Thyroid gland (tissue), 4 donors: Measurements from ENCODE around the gene LTN1.

Experiments used
- POLR2A ChIP-seq, 2 donors: fragments of 450-650 bp; IDR thresholded peaks; one replicate each; pipeline ENCODE4 v1.6.1; 2017; ENCODE audit warnings: antibody characterized with exemption in 2 of 2, mild to moderate bottlenecking in 2 of 2, moderate library complexity in 1 of 2
- TF ChIP-seq, protein P1 (sequence below), 6 experiments: fragments of 200-600 bp in 3 of 6; fragments of 450-650 bp in 3 of 6; sonication (generic) in 3 of 6; IDR thresholded peaks; one replicate each; pipeline ENCODE4 v1.5.1; 2016 to 2019; ENCODE audit warnings: antibody characterized with exemption in 6 of 6, mild to moderate bottlenecking in 2 of 6, inconsistent platforms in 1 of 6, moderate library complexity in 1 of 6

DNA sequence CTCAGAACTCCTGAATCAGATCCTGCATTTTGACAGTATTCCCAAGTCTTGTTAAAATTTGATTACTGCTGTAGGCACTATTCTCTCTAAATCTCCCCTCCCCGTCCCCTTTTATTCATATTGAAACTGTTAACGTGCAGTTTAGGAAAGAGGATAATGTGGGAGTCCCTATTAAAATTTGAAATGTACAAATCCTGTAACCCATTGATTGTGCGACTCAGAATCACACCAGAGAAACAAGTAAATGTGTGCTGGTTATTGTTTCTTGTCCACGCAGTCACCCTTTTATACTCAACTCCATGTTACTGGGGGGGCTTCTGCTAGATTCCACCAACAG lies 584 bp upstream of the LTN1 start:
- TF ChIP-seq, protein P1, sequence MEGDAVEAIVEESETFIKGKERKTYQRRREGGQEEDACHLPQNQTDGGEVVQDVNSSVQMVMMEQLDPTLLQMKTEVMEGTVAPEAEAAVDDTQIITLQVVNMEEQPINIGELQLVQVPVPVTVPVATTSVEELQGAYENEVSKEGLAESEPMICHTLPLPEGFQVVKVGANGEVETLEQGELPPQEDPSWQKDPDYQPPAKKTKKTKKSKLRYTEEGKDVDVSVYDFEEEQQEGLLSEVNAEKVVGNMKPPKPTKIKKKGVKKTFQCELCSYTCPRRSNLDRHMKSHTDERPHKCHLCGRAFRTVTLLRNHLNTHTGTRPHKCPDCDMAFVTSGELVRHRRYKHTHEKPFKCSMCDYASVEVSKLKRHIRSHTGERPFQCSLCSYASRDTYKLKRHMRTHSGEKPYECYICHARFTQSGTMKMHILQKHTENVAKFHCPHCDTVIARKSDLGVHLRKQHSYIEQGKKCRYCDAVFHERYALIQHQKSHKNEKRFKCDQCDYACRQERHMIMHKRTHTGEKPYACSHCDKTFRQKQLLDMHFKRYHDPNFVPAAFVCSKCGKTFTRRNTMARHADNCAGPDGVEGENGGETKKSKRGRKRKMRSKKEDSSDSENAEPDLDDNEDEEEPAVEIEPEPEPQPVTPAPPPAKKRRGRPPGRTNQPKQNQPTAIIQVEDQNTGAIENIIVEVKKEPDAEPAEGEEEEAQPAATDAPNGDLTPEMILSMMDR (IDR thresholded peaks at IDR 0.05): no peak
- TF ChIP-seq POLR2A (IDR thresholded peaks at IDR 0.05): no peak
